ENCODE measurements around the gene CLPX.
"Not testable (repeated sequence)": the region's sequence is repeated elsewhere in the genome, so short reads cannot be mapped to it uniquely, and the experiment has no call there.

Gene CLPX

GRCh38 chr15:65099801-65100200 is 85.3 kb downstream of the CLPX start:
- DNase-seq, result not testable (repeated sequence)

- DNase-seq, result no peak
These were observed 85.8 kb downstream of the CLPX start for GRCh38 chr15:65099336-65099735.

Measured in CD4-positive, alpha-beta T cell treated with Interleukin-4 for 4 hours (primary cell).